B cell (primary cell): Measurements from ENCODE around the gene P2RY14.

ENCODE experiments used
- CTCF ChIP-seq: fragments of 200-600 bp; IDR thresholded peaks from one replicate; pipeline ENCODE4 v1.8.0; 2022; ENCODE audit warnings: antibody characterized with exemption, mild to moderate bottlenecking
- EZH2 ChIP-seq: IDR thresholded peaks from 2 replicates; pipeline ENCODE4 v1.6.1; 2012; ENCODE audit warnings: borderline replicate concordance, low read depth, mild to moderate bottlenecking, moderate library complexity, low read length; ENCODE audit not compliant: insufficient read depth, poor library complexity, severe bottlenecking

GRCh38 chr3:151293127-151293526 is 14.8 kb upstream of the P2RY14 start:
- TF ChIP-seq CTCF (no peak), EZH2 (no peak)
